Measurements from ENCODE around the gene ROBO1. TPM values are rescaled to one million over a fixed set of nuclear protein-coding genes. Genes with fewer than 3 reads are reported as not detected.

ROBO1 gene
- total and polyA plus RNA-seq, 2 of the 8 experiments (the other 6 are each of a cell fraction or from before 2014, with no cell fraction given): 51.4 to 91.0 TPM

DNA sequence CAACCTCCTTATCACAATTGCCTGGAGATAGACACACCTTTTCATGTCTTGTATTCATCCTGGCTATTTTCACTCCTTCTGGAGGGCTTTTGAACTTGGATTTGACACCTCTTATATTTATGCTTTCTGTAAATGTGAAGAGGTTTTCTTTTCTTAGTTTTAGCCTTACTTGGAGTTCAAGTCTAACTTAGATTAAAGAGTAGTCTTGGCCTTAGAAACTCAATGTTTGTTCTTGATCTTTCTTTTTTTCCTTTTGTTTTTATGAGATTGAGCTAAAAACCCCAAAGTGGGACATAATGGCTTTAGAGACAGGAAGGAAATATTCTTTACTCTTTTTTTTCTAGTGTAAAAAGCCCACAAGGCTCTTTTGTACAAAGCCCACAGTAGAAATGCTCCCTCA lies 1054.9 kb downstream of the ROBO1 start (continued):
- TF ChIP-seq, protein P1, sequence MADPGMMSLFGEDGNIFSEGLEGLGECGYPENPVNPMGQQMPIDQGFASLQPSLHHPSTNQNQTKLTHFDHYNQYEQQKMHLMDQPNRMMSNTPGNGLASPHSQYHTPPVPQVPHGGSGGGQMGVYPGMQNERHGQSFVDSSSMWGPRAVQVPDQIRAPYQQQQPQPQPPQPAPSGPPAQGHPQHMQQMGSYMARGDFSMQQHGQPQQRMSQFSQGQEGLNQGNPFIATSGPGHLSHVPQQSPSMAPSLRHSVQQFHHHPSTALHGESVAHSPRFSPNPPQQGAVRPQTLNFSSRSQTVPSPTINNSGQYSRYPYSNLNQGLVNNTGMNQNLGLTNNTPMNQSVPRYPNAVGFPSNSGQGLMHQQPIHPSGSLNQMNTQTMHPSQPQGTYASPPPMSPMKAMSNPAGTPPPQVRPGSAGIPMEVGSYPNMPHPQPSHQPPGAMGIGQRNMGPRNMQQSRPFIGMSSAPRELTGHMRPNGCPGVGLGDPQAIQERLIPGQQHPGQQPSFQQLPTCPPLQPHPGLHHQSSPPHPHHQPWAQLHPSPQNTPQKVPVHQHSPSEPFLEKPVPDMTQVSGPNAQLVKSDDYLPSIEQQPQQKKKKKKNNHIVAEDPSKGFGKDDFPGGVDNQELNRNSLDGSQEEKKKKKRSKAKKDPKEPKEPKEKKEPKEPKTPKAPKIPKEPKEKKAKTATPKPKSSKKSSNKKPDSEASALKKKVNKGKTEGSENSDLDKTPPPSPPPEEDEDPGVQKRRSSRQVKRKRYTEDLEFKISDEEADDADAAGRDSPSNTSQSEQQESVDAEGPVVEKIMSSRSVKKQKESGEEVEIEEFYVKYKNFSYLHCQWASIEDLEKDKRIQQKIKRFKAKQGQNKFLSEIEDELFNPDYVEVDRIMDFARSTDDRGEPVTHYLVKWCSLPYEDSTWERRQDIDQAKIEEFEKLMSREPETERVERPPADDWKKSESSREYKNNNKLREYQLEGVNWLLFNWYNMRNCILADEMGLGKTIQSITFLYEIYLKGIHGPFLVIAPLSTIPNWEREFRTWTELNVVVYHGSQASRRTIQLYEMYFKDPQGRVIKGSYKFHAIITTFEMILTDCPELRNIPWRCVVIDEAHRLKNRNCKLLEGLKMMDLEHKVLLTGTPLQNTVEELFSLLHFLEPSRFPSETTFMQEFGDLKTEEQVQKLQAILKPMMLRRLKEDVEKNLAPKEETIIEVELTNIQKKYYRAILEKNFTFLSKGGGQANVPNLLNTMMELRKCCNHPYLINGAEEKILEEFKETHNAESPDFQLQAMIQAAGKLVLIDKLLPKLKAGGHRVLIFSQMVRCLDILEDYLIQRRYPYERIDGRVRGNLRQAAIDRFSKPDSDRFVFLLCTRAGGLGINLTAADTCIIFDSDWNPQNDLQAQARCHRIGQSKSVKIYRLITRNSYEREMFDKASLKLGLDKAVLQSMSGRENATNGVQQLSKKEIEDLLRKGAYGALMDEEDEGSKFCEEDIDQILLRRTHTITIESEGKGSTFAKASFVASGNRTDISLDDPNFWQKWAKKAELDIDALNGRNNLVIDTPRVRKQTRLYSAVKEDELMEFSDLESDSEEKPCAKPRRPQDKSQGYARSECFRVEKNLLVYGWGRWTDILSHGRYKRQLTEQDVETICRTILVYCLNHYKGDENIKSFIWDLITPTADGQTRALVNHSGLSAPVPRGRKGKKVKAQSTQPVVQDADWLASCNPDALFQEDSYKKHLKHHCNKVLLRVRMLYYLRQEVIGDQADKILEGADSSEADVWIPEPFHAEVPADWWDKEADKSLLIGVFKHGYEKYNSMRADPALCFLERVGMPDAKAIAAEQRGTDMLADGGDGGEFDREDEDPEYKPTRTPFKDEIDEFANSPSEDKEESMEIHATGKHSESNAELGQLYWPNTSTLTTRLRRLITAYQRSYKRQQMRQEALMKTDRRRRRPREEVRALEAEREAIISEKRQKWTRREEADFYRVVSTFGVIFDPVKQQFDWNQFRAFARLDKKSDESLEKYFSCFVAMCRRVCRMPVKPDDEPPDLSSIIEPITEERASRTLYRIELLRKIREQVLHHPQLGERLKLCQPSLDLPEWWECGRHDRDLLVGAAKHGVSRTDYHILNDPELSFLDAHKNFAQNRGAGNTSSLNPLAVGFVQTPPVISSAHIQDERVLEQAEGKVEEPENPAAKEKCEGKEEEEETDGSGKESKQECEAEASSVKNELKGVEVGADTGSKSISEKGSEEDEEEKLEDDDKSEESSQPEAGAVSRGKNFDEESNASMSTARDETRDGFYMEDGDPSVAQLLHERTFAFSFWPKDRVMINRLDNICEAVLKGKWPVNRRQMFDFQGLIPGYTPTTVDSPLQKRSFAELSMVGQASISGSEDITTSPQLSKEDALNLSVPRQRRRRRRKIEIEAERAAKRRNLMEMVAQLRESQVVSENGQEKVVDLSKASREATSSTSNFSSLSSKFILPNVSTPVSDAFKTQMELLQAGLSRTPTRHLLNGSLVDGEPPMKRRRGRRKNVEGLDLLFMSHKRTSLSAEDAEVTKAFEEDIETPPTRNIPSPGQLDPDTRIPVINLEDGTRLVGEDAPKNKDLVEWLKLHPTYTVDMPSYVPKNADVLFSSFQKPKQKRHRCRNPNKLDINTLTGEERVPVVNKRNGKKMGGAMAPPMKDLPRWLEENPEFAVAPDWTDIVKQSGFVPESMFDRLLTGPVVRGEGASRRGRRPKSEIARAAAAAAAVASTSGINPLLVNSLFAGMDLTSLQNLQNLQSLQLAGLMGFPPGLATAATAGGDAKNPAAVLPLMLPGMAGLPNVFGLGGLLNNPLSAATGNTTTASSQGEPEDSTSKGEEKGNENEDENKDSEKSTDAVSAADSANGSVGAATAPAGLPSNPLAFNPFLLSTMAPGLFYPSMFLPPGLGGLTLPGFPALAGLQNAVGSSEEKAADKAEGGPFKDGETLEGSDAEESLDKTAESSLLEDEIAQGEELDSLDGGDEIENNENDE (IDR thresholded peaks at IDR 0.05; ENCODE audit: insufficient replicate concordance, low read length): no peak
- TF ChIP-seq HDAC6 (IDR thresholded peaks at IDR 0.05; ENCODE audit: low read depth, low read length): no peak
